Activated naive CD4-positive, alpha-beta T cell treated with anti-CD3 and anti-CD28 coated beads for 36 hours (primary cell): ENCODE measurements around the gene C9orf85. TPM values are rescaled to one million over a fixed set of nuclear protein-coding genes. Genes with fewer than 3 reads are reported as not detected.

Experiments used
- CTCF ChIA-PET: fragments of 350-600 bp; sonication (Branson Sonifier 250); formaldehyde crosslinking; loops from one replicate; lab custom pipeline; 2021; ENCODE audit warnings: antibody characterized with exemption; lab: Charles Lee
- DNase-seq: peaks from one replicate; pipeline ENCODE4 v3.0.0-alpha.2; 2020
- H3K27ac Mint-ChIP-seq: one replicate; pipeline ENCODE4 v1.8.0; 2021; ENCODE audit warnings: mild to moderate bottlenecking, mixed read lengths
- H3K27me3 Mint-ChIP-seq: one replicate; pipeline ENCODE4 v1.8.0; 2021; ENCODE audit warnings: low read depth, mixed read lengths
- H3K36me3 Mint-ChIP-seq: one replicate; pipeline ENCODE4 v1.8.0; 2021; ENCODE audit warnings: low read depth, mixed read lengths
- H3K4me1 Mint-ChIP-seq: one replicate; pipeline ENCODE4 v1.8.0; 2021; ENCODE audit warnings: low read depth, mixed read lengths
- H3K4me3 Mint-ChIP-seq: one replicate; pipeline ENCODE4 v1.8.0; 2021; ENCODE audit warnings: mild to moderate bottlenecking, moderate library complexity, mixed read lengths
- H3K9me3 Mint-ChIP-seq: one replicate; pipeline ENCODE4 v1.8.0; 2021; ENCODE audit warnings: mixed read lengths
- intact Hi-C: fragments of 100-400 bp; cut with micrococcal nuclease; formaldehyde crosslinking; loops from one replicate; pipeline ENCODE4 v1.15.1; 2023
- total RNA-seq, 2 experiments: library from RNA; stranded (reverse); gene quantifications; one replicate each; pipeline ENCODE4 v1.2.3, GENCODE V29; 2021

Gene C9orf85
- total RNA-seq, 2 experiments from 2014 or later = 6.2 to 6.7 TPM

GRCh38 chr9:71909887-71910649 lies 1.4 kb upstream of the C9orf85 start:
- H3K27me3 Mint-ChIP-seq = no peaks in the 10 kb centered on the region
- CTCF ChIA-PET = no interaction called here
- peaks cover 1% of the 10 kb centered on the region for H3K36me3 Mint-ChIP-seq
- peaks cover 50% of the 10 kb centered on the region for H3K4me1 Mint-ChIP-seq
- peak overlapping the region; percentile 99 for H3K4me3 Mint-ChIP-seq
- intact Hi-C loops = loop anchor here (2.0 to 10.0 kb wide), 8 partner anchors 13 to 1655 kb away; partner anchors contain the start of genes SMC5 and TMC1
- DNase-seq = peak; percentile 44
- H3K9me3 Mint-ChIP-seq = no peaks in the 10 kb centered on the region
- H3K27ac Mint-ChIP-seq = peak overlapping the region; percentile 77

- no peaks in the 10 kb centered on the region for H3K27me3 Mint-ChIP-seq
- H3K9me3 Mint-ChIP-seq = no peaks in the 10 kb centered on the region
- CTCF ChIA-PET = interaction anchor here (0.8 to 1.1 kb wide), 4 partner anchors 94 to 118 kb away, joined by 3 to 4 read pairs (median 4); no protein-coding TSS in a partner anchor
- peaks cover 1% of the 10 kb centered on the region for H3K36me3 Mint-ChIP-seq
- peak overlapping the region; percentile 99 for H3K4me3 Mint-ChIP-seq
- DNase-seq = no peak
- H3K27ac Mint-ChIP-seq = peak overlapping the region; percentile 92
- intact Hi-C loops = loop anchor here (1.0 to 10.0 kb wide), 13 partner anchors 14 to 1656 kb away; partner anchors contain the start of genes CEMIP2, SMC5, TMC1 and ZFAND5
- H3K4me1 Mint-ChIP-seq = peaks cover 51% of the 10 kb centered on the region
These were observed 784 bp upstream of the C9orf85 start for GRCh38 chr9:71910650-71911060.

DNA sequence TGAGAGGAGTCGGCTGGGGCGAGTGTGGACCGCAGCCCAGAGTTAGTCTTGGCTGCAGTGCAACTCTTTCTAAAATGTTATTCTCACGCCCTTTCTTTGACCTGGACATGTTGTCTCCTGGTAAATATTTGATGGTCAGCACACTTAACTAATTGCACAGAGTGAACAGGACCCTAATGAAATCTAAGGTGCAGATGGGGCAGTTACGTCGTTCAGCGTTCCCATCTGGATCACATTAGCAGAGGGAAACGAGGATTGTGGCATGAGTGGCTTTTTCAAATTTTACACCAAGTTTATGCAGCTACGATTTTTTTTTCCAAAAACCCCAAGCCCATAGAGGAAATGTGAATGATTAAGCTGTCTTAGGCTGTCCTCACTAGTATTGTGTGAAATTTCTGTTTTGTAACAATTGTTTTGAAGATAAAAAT lies 483 bp downstream of the C9orf85 start:
- no peaks in the 10 kb centered on the region for H3K9me3 Mint-ChIP-seq
- no peaks in the 10 kb centered on the region for H3K27me3 Mint-ChIP-seq
- peak overlapping the region; percentile 92 for H3K27ac Mint-ChIP-seq
- no peak for DNase-seq
- CTCF ChIA-PET = interaction anchor here (0.9 kb wide), 1 partner anchor 119 kb away, joined by 4 read pairs; no protein-coding TSS in a partner anchor
- H3K4me1 Mint-ChIP-seq = peaks cover 56% of the 10 kb centered on the region
- intact Hi-C loops = loop anchor here (1.0 to 10.0 kb wide), 13 partner anchors 15 to 1657 kb away; partner anchors contain the start of genes CEMIP2, SMC5, TMC1 and ZFAND5
- H3K36me3 Mint-ChIP-seq = no peaks in the 10 kb centered on the region
- H3K4me3 Mint-ChIP-seq = peak overlapping the region; percentile 99

- Mint-ChIP-seq H3K4me1 (peaks cover 51% of the 10 kb centered on the region), H3K9me3 (no peaks in the 10 kb centered on the region), H3K27ac (no peak overlapping the region), H3K36me3 (peaks cover 14% of the 10 kb centered on the region), H3K4me3 (no peak overlapping the region), H3K27me3 (no peaks in the 10 kb centered on the region)
- intact Hi-C loops = loop anchor here (10.0 kb wide), 3 partner anchors 311 to 1661 kb away; partner anchors contain the start of genes SMC5 and TMC1
- CTCF ChIA-PET = no interaction called here
- no peak for DNase-seq
These were observed 4.1 kb downstream of the C9orf85 start for GRCh38 chr9:71915495-71915894.

DNA sequence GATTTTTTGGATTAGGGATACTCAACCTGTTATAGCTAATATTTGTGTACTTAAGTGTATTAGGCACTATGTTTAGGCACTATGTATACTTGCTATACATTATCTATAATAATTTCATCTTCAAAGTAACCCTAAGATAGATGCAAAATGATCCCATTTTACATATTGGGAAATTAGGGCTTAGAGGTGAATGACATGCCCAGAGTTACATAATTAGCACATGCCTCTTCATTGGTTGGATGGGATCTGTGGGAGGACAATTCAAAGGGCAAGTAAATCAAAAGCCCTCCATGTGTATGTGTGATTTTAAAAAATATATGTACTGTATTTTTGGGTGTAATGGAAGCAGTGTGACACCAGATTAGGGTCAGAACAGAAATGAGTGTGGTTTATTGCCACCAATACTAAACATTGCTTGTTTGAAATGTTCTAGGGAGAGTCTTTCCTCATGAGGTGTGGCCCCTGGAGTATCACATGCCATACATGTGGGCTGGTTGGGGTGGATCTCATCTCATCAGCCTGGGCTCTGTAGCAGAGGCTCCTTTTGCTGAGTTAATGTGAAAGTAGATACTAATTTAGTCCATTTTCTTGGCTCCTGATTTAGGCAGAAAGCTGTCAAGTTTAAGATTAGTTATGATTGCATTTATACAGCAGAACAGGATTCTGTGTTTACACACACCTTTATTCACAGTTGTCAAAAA lies 5.5 kb downstream of the C9orf85 start:
- Mint-ChIP-seq H3K4me3 (no peak overlapping the region), H3K9me3 (no peaks in the 10 kb centered on the region), H3K4me1 (peaks cover 47% of the 10 kb centered on the region), H3K36me3 (peaks cover 16% of the 10 kb centered on the region), H3K27ac (no peak overlapping the region), H3K27me3 (no peaks in the 10 kb centered on the region)
- intact Hi-C loops = loop anchor here (10.0 kb wide), 3 partner anchors 312 to 1662 kb away; partner anchors contain the start of genes SMC5 and TMC1
- peak; percentile 39 for DNase-seq
- CTCF ChIA-PET = interaction anchor here (0.6 kb wide), 1 partner anchor 27 kb away, joined by 3 read pairs; no protein-coding TSS in a partner anchor

GRCh38 chr9:71918419-71918818 lies 7.0 kb downstream of the C9orf85 start:
- Mint-ChIP-seq H3K36me3 (peaks cover 22% of the 10 kb centered on the region), H3K27me3 (no peaks in the 10 kb centered on the region), H3K9me3 (no peaks in the 10 kb centered on the region), H3K27ac (no peak overlapping the region), H3K4me3 (no peak overlapping the region), H3K4me1 (peaks cover 36% of the 10 kb centered on the region)
- CTCF ChIA-PET = interaction anchor here (0.6 to 1.7 kb wide), 2 partner anchors 19 to 108 kb away, joined by 3 to 4 read pairs; no protein-coding TSS in a partner anchor
- intact Hi-C loops = loop anchor here (10.0 kb wide), 3 partner anchors 314 to 1664 kb away; partner anchors contain the start of genes SMC5 and TMC1
- no peak for DNase-seq

DNA sequence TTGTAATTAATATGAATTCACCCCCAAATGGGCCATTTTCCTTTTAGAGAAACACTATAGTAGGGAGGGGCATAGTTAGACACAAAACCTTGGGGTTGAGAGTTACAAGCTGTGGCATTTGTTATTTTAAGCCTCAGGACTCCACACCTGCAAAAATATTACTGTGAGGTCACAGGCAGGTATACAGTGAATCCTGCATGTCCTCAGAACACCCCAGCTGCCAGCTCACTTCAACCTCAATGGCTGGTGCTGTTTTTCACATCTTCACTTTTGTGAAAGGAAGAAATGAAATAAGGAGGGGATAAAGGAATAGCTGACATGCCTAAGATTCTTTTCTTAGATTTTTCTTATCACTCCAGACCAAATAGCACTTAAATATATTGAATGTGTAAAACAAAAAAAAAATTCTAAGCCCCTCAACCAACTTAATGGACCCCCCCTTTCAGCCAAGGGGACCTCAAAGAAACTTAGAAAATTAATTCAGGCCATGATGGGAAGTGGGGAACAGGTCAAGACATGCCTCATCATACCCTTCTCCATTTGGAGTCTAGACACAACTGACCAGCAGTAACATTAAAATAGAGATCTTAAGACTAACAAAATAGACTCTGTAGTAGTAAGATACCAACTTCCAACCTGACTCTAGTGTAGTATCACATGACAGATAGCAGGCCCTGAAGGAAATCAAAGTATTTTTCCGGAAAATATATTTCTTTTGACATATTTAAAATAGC lies 9.2 kb downstream of the C9orf85 start:
- CTCF ChIA-PET = interaction anchor here (0.7 kb wide), 1 partner anchor 20 kb away, joined by 3 read pairs; no protein-coding TSS in a partner anchor
- Mint-ChIP-seq H3K9me3 (no peaks in the 10 kb centered on the region), H3K4me3 (no peak overlapping the region), H3K27me3 (no peaks in the 10 kb centered on the region), H3K4me1 (peaks cover 27% of the 10 kb centered on the region), H3K27ac (no peak overlapping the region), H3K36me3 (peaks cover 23% of the 10 kb centered on the region)
- intact Hi-C loops = no loop called here
- DNase-seq = no peak

DNA sequence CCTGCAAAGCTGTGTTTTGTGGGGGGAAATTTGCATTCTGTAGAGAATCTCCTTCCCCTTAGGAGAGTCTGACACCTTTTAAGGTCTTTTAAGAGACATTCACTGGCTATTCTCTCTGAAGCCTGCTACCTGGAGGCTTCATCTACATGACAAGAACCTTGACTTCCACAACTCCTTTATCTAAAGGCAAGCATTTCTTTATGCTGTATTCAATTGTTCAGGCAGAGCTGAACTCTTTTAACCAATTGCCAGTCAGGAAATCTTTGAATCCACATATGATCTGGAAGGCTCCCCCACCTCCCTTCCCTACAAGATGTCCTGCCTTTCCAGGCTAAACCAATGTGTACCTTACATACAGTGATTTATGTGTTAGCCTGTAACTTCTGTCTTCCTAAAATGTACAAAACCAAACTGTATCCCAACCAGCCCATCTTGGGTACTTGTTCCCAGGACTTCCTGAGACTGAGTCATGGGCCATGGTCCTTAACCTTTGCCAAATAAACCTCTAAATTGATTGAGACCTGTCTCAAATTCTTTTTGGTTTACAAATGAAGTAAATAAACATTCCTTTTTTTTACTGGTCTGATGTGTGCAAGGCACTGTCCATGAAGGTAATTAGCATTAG lies 9.9 kb downstream of the C9orf85 start:
- Mint-ChIP-seq H3K4me3 (no peak overlapping the region), H3K9me3 (no peaks in the 10 kb centered on the region), H3K4me1 (peaks cover 23% of the 10 kb centered on the region), H3K27ac (no peak overlapping the region), H3K27me3 (no peaks in the 10 kb centered on the region), H3K36me3 (peaks cover 23% of the 10 kb centered on the region)
- intact Hi-C loops = no loop called here
- DNase-seq = no peak
- CTCF ChIA-PET = no interaction called here

DNA sequence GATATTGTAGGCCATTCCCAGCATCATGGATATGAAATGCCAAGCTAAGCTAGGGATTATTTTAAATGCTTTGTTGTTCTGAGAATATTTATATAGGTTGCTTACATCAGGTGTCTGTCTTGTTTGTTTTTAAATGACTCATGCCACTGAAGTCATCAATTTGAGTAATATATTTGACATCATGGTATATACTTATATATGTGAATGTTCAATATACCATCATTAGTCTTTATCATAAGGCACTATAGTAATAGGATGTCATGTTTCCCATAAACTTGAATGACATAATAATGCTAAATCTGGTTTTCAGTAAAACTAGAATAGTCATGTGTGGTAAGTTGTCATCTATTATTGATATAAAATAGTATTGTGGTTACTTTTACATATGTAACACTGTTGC lies 13.1 kb downstream of the C9orf85 start:
- no peak overlapping the region for H3K27ac Mint-ChIP-seq

DNA sequence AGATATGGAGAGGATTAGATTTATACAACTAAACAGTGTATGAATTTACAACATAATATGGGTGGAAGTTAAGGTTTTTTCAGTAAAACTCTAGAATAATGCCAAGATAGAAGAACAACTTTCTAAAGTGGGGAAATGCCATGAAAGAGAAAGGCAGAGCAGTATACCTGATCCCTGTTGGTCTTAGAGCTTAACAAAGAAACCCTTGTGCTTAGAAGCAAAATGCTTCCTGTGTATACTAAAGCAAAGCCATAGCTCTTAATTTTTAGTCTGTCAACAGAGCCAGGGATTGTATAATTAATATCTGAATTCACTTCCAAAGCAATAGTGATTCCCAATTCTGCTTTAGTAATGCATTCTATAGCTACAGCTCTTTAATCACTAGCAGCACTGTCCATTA lies 14.4 kb downstream of the C9orf85 start:
- Mint-ChIP-seq H3K27me3 (no peaks in the 10 kb centered on the region), H3K9me3 (no peaks in the 10 kb centered on the region), H3K4me3 (no peak overlapping the region), H3K4me1 (peaks cover 7% of the 10 kb centered on the region), H3K27ac (no peak overlapping the region), H3K36me3 (peaks cover 9% of the 10 kb centered on the region)
- intact Hi-C loops = no loop called here
- DNase-seq = no peak
- CTCF ChIA-PET = interaction anchor here (0.5 to 0.6 kb wide), 2 partner anchors 13 to 109 kb away, joined by 3 read pairs; no protein-coding TSS in a partner anchor

More for the DNA sequence above, 13.1 kb downstream of the C9orf85 start:
- no peaks in the 10 kb centered on the region for H3K27me3 Mint-ChIP-seq
- H3K9me3 Mint-ChIP-seq = no peaks in the 10 kb centered on the region
- H3K4me1 Mint-ChIP-seq = peaks cover 6% of the 10 kb centered on the region
- CTCF ChIA-PET = interaction anchor here (0.6 kb wide), 2 partner anchors 115 to 794 kb away, joined by 3 read pairs; no protein-coding TSS in a partner anchor
- no peak for DNase-seq
- intact Hi-C loops = no loop called here
- H3K4me3 Mint-ChIP-seq = no peak overlapping the region
- H3K36me3 Mint-ChIP-seq = peaks cover 11% of the 10 kb centered on the region

DNA sequence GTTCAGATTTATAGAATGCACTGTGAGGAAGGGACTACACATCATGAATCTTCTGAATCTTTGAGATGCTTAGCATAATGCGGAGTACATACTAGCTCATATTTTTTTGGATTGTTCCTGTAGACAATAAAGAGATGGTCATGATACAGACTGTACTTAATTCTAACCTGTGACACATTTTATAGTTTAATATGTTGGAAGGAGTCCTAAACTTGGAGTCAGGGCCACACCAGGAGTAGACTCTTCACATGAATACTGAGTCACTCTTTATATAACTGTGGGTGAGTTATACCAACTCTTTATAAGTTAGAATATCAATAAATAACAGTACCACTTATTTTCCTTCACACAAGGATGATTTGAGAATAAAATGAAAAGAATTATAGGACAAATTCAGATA lies 16.9 kb downstream of the C9orf85 start:
- CTCF ChIA-PET = interaction anchor here (0.7 kb wide), 1 partner anchor 9 kb away, joined by 3 read pairs; no protein-coding TSS in a partner anchor
- DNase-seq = no peak
- H3K27ac Mint-ChIP-seq = no peak overlapping the region
- no peak overlapping the region for H3K4me3 Mint-ChIP-seq
- H3K36me3 Mint-ChIP-seq = peaks cover 5% of the 10 kb centered on the region
- H3K9me3 Mint-ChIP-seq = no peaks in the 10 kb centered on the region
- no peaks in the 10 kb centered on the region for H3K27me3 Mint-ChIP-seq
- intact Hi-C loops = no loop called here
- H3K4me1 Mint-ChIP-seq = peaks cover 9% of the 10 kb centered on the region
